Loucy (cell line): Measurements from ENCODE around the gene ABCB9.

Experiments used
- EZH2phosphoT487 ChIP-seq: fragments of 200-600 bp; IDR thresholded peaks from 2 replicates; pipeline ENCODE4 v1.6.1; 2018; ENCODE audit warnings: antibody characterized with exemption, mild to moderate bottlenecking, moderate library complexity, borderline replicate concordance
- TF ChIP-seq, protein P1 (sequence below): fragments of 200-600 bp; sonication (generic); conservative IDR thresholded peaks from 2 replicates; pipeline ENCODE4 v1.5.1; 2014; ENCODE audit warnings: mild to moderate bottlenecking, antibody characterized with exemption, low read length

DNA sequence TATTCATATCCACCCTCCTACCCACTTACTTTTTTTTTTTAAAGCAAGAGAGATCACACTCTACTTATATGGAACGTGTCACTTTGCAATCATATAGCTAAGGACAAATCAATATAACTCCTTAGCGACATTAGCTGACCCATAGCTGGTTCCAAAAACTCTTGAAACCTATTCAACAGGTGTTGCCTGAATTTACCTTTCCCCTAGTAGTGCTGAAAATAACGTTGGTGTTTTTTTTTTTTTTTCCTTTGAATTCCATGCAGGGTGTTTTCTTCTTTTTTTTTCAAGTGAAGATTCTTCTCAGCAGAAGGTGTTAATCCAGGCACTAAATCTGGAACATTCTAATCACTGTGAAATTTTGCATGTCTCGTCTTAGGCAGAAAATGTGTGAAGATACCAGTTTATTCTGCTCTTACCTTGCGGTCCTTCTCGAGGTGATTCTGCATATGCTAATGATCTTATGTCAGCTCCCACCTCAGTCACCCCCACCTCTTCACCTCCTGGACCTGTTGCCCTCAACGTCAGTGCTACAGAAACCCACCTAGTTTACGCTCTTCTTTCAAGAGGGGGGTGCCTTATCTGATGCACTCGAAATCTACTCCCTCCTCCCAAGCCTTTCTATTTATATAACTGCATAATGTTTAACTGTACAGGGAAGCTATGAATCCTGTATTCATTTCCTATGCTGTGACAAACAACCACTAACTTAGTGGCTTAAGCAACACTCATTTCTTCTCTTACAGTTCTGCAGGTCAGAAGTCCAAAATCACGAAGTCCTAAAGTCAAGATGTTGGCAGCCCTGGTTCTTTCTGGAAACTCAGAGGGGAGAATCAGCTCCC, 63.2 kb downstream of the ABCB9 start:
- TF ChIP-seq, protein P1, sequence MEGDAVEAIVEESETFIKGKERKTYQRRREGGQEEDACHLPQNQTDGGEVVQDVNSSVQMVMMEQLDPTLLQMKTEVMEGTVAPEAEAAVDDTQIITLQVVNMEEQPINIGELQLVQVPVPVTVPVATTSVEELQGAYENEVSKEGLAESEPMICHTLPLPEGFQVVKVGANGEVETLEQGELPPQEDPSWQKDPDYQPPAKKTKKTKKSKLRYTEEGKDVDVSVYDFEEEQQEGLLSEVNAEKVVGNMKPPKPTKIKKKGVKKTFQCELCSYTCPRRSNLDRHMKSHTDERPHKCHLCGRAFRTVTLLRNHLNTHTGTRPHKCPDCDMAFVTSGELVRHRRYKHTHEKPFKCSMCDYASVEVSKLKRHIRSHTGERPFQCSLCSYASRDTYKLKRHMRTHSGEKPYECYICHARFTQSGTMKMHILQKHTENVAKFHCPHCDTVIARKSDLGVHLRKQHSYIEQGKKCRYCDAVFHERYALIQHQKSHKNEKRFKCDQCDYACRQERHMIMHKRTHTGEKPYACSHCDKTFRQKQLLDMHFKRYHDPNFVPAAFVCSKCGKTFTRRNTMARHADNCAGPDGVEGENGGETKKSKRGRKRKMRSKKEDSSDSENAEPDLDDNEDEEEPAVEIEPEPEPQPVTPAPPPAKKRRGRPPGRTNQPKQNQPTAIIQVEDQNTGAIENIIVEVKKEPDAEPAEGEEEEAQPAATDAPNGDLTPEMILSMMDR: no peak
- TF ChIP-seq EZH2phosphoT487: no peak
